NCI-H1417 treated with DMSO at 0.1 percent for 48 hours (cell line): ENCODE measurements around the gene PHACTR3.

Experiments
- DNase-seq: peaks from one replicate; lab custom pipeline; 2025; lab: John Stamatoyannopoulos, UW

PHACTR3 gene

GRCh38 chr20:59671661-59672471 is 67.5 kb downstream of the PHACTR3 start:
- no peak for DNase-seq

- DNase-seq = no peak
Observed at GRCh38 chr20:59672576-59672975, 68.2 kb downstream of the PHACTR3 start.

- no peak for DNase-seq
Observed at GRCh38 chr20:59673288-59673997, 69.1 kb downstream of the PHACTR3 start.

- DNase-seq = no peak
Observed at GRCh38 chr20:59673998-59674445, 69.7 kb downstream of the PHACTR3 start.

GRCh38 chr20:59676126-59676850 is 71.9 kb downstream of the PHACTR3 start:
- no peak for DNase-seq

GRCh38 chr20:59676851-59677182 is 72.5 kb downstream of the PHACTR3 start:
- DNase-seq = no peak

GRCh38 chr20:59677586-59677985 is 73.2 kb downstream of the PHACTR3 start:
- DNase-seq = no peak

- no peak for DNase-seq
Observed at GRCh38 chr20:59678288-59678687, 73.9 kb downstream of the PHACTR3 start.

GRCh38 chr20:59678951-59679350 is 74.6 kb downstream of the PHACTR3 start:
- no peak for DNase-seq

GRCh38 chr20:59680148-59680650 is 75.9 kb downstream of the PHACTR3 start:
- no peak for DNase-seq

GRCh38 chr20:59680852-59681251 is 76.5 kb downstream of the PHACTR3 start:
- no peak for DNase-seq

- DNase-seq = no peak
Observed at GRCh38 chr20:59682603-59683002, 78.3 kb downstream of the PHACTR3 start.

GRCh38 chr20:59683181-59683580 is 78.8 kb downstream of the PHACTR3 start:
- no peak for DNase-seq

GRCh38 chr20:59684685-59685242 is 80.4 kb downstream of the PHACTR3 start:
- no peak for DNase-seq

- DNase-seq = no peak
Observed at GRCh38 chr20:59686404-59687346, 82.3 kb downstream of the PHACTR3 start.

GRCh38 chr20:59688356-59688755 is 84.0 kb downstream of the PHACTR3 start:
- DNase-seq = no peak

- no peak for DNase-seq
Observed at GRCh38 chr20:59688999-59689398, 84.7 kb downstream of the PHACTR3 start.

- DNase-seq = no peak
Observed at GRCh38 chr20:59690101-59690500, 85.8 kb downstream of the PHACTR3 start.

- DNase-seq = no peak
Observed at GRCh38 chr20:59690976-59691375, 86.6 kb downstream of the PHACTR3 start.

GRCh38 chr20:59692139-59692538 is 87.8 kb downstream of the PHACTR3 start:
- no peak for DNase-seq

- DNase-seq = no peak
Observed at GRCh38 chr20:59693587-59693986, 89.2 kb downstream of the PHACTR3 start.
